Peyer's patch (tissue), 4 donors: ENCODE data around the gene BBS7. TPM values are rescaled to one million over a fixed set of nuclear protein-coding genes. Genes with fewer than 3 reads are reported as not detected.

Source experiments
- DNase-seq, 3 donors: peaks; one replicate each; pipeline ENCODE4 v3.0.0-alpha.2; 2017 to 2019
- H3K27ac ChIP-seq, 4 donors: fragments of 200-600 bp; sonication (generic); one replicate each; pipeline ENCODE4 v1.5.1; 2016 to 2019
- H3K27me3 ChIP-seq, 2 donors: fragments of 200-600 bp; sonication (generic); one replicate each; pipeline ENCODE4 v1.5.1; 2019
- H3K36me3 ChIP-seq, 3 donors: fragments of 200-600 bp; sonication (generic); one replicate each; pipeline ENCODE4 v1.5.1; 2016 to 2019
- H3K4me1 ChIP-seq, 4 donors: fragments of 200-600 bp; sonication (generic); one replicate each; pipeline ENCODE4 v1.5.1; 2016 to 2019
- H3K4me3 ChIP-seq, 4 donors: fragments of 200-600 bp; sonication (generic); 1 replicate in 3 of 4; 2 replicates in 1 of 4; pipeline ENCODE4 v1.5.1; 2016 to 2019; ENCODE audit warnings: mild to moderate bottlenecking in 1 of 4
- H3K9me3 ChIP-seq, 4 donors: fragments of 200-600 bp; sonication (generic); one replicate each; pipeline ENCODE4 v1.5.1; 2016 to 2019; ENCODE audit warnings: mild to moderate bottlenecking in 1 of 4
- POLR2A ChIP-seq, 2 donors: fragments of 450-650 bp; IDR thresholded peaks; one replicate each; pipeline ENCODE4 v1.5.1; 2017; ENCODE audit warnings: antibody characterized with exemption in 2 of 2, mild to moderate bottlenecking in 2 of 2, moderate library complexity in 2 of 2
- total RNA-seq, 4 donors: library from RNA; depleted of rRNA; stranded (reverse); fragments of >200 nt; gene quantifications; one replicate each; pipeline ENCODE4 v1.1.0, GENCODE V29; 2016
- TF ChIP-seq, protein P1 (sequence below), 6 experiments: fragments of 450-650 bp in 4 of 6; fragments of 200-600 bp in 2 of 6; sonication (generic) in 1 of 6; IDR thresholded peaks; one replicate each; pipeline ENCODE4 v1.5.1; 2017 to 2019; ENCODE audit warnings: antibody characterized with exemption in 6 of 6, mild to moderate bottlenecking in 3 of 6, moderate library complexity in 1 of 6

BBS7 gene
- total RNA-seq, 4 donors from 2014 or later, result 4.2 to 10.0 (median 8.6) TPM

DNA sequence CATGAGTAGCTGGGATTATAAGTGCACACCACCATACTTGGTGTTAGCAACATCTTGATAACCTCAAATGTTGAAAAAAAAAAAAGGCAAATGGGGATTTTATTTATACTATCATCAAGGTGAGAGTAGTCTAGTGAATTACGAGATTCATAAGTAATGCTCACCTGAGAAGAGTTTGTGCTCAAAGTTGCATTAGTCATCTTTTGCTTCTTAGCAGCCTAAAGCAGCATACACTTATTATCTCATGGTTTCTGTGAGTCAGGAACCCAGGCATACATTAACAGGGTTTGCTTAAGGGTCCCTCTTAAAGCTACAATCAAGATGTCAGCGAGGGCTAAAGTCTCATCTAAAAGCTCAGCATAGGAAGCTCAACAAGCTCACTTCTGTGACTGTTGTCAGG is 77.3 kb downstream of the BBS7 start:
- H3K36me3 ChIP-seq, result no peaks in the 10 kb centered on the region
- no peak overlapping the region for H3K27ac ChIP-seq
- H3K4me1 ChIP-seq, result no peaks in the 10 kb centered on the region
- no peaks in the 10 kb centered on the region for H3K27me3 ChIP-seq
- no peaks in the 10 kb centered on the region for H3K9me3 ChIP-seq
- TF ChIP-seq POLR2A (IDR thresholded peaks at IDR 0.05), result no peak
- TF ChIP-seq, protein P1, sequence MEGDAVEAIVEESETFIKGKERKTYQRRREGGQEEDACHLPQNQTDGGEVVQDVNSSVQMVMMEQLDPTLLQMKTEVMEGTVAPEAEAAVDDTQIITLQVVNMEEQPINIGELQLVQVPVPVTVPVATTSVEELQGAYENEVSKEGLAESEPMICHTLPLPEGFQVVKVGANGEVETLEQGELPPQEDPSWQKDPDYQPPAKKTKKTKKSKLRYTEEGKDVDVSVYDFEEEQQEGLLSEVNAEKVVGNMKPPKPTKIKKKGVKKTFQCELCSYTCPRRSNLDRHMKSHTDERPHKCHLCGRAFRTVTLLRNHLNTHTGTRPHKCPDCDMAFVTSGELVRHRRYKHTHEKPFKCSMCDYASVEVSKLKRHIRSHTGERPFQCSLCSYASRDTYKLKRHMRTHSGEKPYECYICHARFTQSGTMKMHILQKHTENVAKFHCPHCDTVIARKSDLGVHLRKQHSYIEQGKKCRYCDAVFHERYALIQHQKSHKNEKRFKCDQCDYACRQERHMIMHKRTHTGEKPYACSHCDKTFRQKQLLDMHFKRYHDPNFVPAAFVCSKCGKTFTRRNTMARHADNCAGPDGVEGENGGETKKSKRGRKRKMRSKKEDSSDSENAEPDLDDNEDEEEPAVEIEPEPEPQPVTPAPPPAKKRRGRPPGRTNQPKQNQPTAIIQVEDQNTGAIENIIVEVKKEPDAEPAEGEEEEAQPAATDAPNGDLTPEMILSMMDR (IDR thresholded peaks at IDR 0.05), result no peak
- no peak for DNase-seq
- H3K4me3 ChIP-seq, result no peak overlapping the region

DNA sequence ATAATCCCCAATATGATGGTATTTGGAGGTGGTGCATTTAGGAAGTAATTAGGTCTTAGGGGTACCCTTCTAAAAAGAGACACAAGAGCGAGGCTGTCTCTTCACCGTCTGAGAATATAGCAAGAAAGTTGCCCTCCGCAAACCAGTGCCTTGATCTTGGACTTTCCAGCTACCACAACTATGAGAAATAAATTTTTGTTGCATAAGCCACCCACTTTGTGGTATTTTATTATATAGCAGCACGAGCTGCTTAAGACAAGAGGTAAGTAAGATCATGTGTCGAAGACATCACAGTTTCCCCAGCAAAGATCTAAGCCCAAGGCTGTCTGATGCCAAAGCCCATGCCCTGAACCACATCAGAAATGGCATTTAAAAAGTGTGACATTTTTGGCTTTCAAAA is 78.8 kb downstream of the BBS7 start:
- TF ChIP-seq, protein P1 (IDR thresholded peaks at IDR 0.05), result no peak
- TF ChIP-seq POLR2A (IDR thresholded peaks at IDR 0.05), result no peak
- no peaks in the 10 kb centered on the region for H3K36me3 ChIP-seq
- no peaks in the 10 kb centered on the region for H3K4me1 ChIP-seq

DNA sequence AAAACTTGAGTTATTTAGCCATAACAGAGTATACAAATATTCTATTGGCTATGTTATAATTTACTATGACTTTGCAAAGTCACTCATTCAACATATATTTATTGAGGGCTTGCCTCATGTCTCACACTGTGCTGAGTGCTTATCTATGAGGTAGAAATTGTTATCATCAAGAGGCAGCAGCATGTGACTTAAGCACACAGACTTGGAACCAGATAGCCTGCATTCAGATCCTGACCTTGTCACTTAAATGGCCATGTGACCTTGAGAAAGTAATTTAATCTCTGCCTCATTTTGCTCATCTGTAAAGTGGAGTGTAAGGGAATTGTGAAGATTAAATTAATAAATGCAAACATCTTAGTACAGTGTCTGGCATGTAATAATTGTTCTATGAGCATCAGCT is 79.3 kb downstream of the BBS7 start:
- no peaks in the 10 kb centered on the region for H3K9me3 ChIP-seq
- TF ChIP-seq, protein P1 (IDR thresholded peaks at IDR 0.05), result no peak
- TF ChIP-seq POLR2A (IDR thresholded peaks at IDR 0.05), result no peak
- H3K36me3 ChIP-seq, result no peaks in the 10 kb centered on the region
- no peaks in the 10 kb centered on the region for H3K4me1 ChIP-seq
- no peak overlapping the region for H3K4me3 ChIP-seq
- DNase-seq, result no peak
- no peak overlapping the region for H3K27ac ChIP-seq
- H3K27me3 ChIP-seq, result no peaks in the 10 kb centered on the region

More for the DNA sequence above, 78.8 kb downstream of the BBS7 start:
- no peaks in the 10 kb centered on the region for H3K9me3 ChIP-seq
- no peak overlapping the region for H3K4me3 ChIP-seq
- H3K27ac ChIP-seq, result no peak overlapping the region
- no peaks in the 10 kb centered on the region for H3K27me3 ChIP-seq
- no peak for DNase-seq

DNA sequence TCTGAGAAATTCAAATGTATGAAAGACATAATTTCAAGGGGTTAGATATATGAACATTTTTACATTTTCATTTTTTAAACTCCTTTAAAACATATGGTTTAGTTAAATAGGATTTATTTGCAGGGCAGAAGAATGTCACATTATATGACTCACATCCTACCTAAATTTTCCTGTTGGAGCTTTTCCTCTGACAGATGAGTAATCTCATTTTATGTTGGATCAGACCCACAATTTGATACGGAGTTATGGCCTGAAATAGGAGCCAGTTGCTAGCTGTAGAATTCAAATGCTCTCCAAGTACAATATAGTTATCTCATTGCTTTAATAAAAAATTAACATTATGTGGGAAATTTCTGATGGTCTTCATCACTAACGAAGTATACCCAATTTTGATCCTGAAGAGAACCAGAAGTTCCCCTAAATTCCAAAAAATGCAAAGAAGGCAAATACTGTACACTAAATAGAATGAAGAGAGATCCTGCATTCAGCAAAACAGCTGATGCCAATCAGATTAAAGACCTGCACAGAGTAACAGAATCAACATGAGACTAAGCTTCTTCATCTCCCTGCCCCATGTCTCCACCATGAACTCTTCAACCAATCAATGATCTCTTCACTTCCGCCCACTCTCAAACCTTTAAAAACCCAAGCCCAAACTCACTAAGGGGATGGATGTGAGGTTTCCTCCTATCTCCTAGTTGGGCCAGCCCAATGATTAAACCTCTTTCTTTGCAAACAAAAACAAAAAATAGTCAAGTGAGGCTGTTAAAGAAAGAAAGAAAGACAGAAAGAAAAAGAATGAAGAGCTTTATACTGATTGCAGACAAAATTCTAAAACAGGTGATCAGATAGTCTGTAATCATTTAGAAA is 80.1 kb downstream of the BBS7 start:
- no peaks in the 10 kb centered on the region for H3K36me3 ChIP-seq
- TF ChIP-seq, protein P1 (IDR thresholded peaks at IDR 0.05), result no peak
- TF ChIP-seq POLR2A (IDR thresholded peaks at IDR 0.05), result no peak

DNA sequence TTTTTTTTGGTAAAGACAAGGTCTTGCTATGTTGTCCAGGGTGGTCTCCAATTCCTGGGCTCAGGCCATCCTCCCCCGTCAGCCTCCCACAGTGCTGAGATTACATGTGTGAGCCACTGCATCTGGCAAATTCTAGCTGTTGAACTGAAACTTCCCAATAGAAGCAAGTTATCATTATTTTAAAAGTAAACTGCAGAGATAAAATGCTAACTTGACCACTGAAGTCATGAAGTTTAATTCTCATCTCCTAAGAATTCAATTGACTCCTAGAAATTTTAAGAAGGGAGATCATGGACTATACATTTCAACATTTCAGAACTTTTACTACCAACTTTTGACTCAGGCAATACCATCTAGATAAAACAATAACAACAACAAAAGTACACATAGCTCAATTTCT is 80.8 kb downstream of the BBS7 start:
- TF ChIP-seq, protein P1 (IDR thresholded peaks at IDR 0.05), result no peak
- no peak for TF ChIP-seq POLR2A (IDR thresholded peaks at IDR 0.05)
- no peak overlapping the region for H3K4me3 ChIP-seq
- no peak overlapping the region for H3K27ac ChIP-seq
- no peak for DNase-seq
- H3K36me3 ChIP-seq, result no peaks in the 10 kb centered on the region
- H3K27me3 ChIP-seq, result no peaks in the 10 kb centered on the region
- no peaks in the 10 kb centered on the region for H3K9me3 ChIP-seq
- no peaks in the 10 kb centered on the region for H3K4me1 ChIP-seq

More for the DNA sequence above, 80.1 kb downstream of the BBS7 start:
- H3K9me3 ChIP-seq, result no peaks in the 10 kb centered on the region
- no peaks in the 10 kb centered on the region for H3K27me3 ChIP-seq
- no peak overlapping the region for H3K4me3 ChIP-seq
- no peak for DNase-seq
- no peak overlapping the region for H3K27ac ChIP-seq
- no peaks in the 10 kb centered on the region for H3K4me1 ChIP-seq
